Suprapubic skin (tissue), 4 donors: ENCODE measurements around the gene SIRT7.

ENCODE experiments used
- EP300 ChIP-seq: sonication (generic); formaldehyde crosslinking; IDR thresholded peaks from one replicate; pipeline ENCODE4 v1.6.1; 2017; ENCODE audit warnings: antibody characterized with exemption
- POLR2AphosphoS5 ChIP-seq, 3 donors: sonication (generic); formaldehyde crosslinking; IDR thresholded peaks; one replicate each; pipeline ENCODE4 v1.6.1; 2017; ENCODE audit warnings: antibody characterized with exemption in 3 of 3
- TF ChIP-seq, protein P1 (sequence below), 2 donors: fragments of 200-600 bp in 1 of 2; fragments of 450-650 bp in 1 of 2; sonication (generic) in 1 of 2; IDR thresholded peaks; one replicate each; pipeline ENCODE4 v1.5.1; 2016 to 2019; ENCODE audit warnings: antibody characterized with exemption in 2 of 2, mild to moderate bottlenecking in 1 of 2, moderate library complexity in 1 of 2

DNA sequence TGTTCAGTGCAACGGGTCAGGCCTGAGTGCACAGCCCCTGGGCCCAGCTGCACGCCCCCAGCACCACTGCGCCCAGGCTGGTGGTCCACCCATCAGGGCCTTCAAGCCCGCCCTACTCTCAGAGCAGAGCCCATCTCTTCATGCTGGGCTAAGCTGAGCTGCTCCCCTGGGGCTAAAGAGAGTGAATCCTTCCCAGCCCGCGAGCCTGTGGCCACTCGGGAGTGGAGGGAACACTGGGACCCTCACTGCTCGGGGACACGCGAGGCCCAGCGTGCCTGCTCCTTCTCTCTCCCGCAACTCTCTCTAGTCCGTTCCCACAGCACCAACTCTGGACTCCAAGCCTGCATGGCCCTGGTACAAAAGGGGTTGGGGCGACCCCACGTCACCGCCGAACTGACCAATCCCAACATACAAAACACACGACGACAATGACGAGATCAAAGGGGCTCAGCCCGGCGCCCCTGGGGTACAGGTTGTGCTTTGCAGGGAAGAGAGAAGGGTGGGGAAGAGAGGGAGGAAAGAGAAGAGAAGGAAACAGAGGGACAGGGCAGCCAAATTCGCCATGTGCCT is 4.1 kb upstream of the SIRT7 start:
- TF ChIP-seq, protein P1, sequence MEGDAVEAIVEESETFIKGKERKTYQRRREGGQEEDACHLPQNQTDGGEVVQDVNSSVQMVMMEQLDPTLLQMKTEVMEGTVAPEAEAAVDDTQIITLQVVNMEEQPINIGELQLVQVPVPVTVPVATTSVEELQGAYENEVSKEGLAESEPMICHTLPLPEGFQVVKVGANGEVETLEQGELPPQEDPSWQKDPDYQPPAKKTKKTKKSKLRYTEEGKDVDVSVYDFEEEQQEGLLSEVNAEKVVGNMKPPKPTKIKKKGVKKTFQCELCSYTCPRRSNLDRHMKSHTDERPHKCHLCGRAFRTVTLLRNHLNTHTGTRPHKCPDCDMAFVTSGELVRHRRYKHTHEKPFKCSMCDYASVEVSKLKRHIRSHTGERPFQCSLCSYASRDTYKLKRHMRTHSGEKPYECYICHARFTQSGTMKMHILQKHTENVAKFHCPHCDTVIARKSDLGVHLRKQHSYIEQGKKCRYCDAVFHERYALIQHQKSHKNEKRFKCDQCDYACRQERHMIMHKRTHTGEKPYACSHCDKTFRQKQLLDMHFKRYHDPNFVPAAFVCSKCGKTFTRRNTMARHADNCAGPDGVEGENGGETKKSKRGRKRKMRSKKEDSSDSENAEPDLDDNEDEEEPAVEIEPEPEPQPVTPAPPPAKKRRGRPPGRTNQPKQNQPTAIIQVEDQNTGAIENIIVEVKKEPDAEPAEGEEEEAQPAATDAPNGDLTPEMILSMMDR (IDR thresholded peaks at IDR 0.05): no peak
- TF ChIP-seq EP300: no peak
- no peak for TF ChIP-seq POLR2AphosphoS5 (IDR thresholded peaks at IDR 0.05)
